C4-2B (cell line): Measurements from ENCODE around the gene TMEM209.

ENCODE experiments used
- CTCF ChIP-seq: fragments of 450-650 bp; conservative IDR thresholded peaks from 2 replicates; pipeline ENCODE4 v1.5.1; 2017; ENCODE audit warnings: mild to moderate bottlenecking
- ZFX ChIP-seq: fragments of 450-650 bp; IDR thresholded peaks from 2 replicates; pipeline ENCODE4 v1.6.1; 2017

- TF ChIP-seq CTCF (no peak), ZFX (no peak)
Measured at GRCh38 chr7:130196476-130196875, 8.7 kb downstream of the TMEM209 start.
